PC-3 (cell line): ENCODE data around the gene COL10A1.

Source experiments
- EZH2 ChIP-seq: fragments of 300-600 bp; sonication (generic); IDR thresholded peaks from one replicate; pipeline ENCODE4 v1.6.1; 2017; ENCODE audit warnings: antibody characterized with exemption, mild to moderate bottlenecking, low read length; ENCODE audit not compliant: unreplicated experiment
- EZH2phosphoT487 ChIP-seq: fragments of 300-600 bp; sonication (generic); IDR thresholded peaks from 2 replicates; pipeline ENCODE4 v1.6.1; 2018; ENCODE audit warnings: mild to moderate bottlenecking, antibody characterized with exemption, low read length, borderline replicate concordance
- TF ChIP-seq, protein P1 (sequence below): fragments of 300-600 bp; sonication (generic); conservative IDR thresholded peaks from 2 replicates; pipeline ENCODE4 v1.5.1; 2017; ENCODE audit warnings: antibody characterized with exemption, low read depth, mild to moderate bottlenecking, low read length

DNA sequence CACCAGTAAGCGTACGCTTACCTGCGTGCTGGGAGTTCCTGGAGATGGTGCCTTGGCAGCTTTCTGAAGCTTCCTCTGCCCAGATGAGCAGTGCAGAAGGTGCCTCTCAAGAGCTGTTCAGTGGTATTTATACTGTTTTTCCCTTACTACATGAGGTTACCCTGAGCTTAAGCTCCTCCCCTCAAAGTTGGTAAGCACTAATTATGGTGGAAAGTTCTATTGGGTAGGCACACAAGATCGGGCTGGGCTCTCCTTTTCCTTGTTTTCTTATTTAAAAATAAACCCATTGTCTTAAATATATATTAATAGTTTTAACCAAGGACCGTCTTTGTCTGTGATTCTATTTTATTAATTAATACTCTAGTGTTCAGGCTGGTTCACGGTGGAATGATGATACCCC lies at the start of gene COL10A1:
- TF ChIP-seq, protein P1, sequence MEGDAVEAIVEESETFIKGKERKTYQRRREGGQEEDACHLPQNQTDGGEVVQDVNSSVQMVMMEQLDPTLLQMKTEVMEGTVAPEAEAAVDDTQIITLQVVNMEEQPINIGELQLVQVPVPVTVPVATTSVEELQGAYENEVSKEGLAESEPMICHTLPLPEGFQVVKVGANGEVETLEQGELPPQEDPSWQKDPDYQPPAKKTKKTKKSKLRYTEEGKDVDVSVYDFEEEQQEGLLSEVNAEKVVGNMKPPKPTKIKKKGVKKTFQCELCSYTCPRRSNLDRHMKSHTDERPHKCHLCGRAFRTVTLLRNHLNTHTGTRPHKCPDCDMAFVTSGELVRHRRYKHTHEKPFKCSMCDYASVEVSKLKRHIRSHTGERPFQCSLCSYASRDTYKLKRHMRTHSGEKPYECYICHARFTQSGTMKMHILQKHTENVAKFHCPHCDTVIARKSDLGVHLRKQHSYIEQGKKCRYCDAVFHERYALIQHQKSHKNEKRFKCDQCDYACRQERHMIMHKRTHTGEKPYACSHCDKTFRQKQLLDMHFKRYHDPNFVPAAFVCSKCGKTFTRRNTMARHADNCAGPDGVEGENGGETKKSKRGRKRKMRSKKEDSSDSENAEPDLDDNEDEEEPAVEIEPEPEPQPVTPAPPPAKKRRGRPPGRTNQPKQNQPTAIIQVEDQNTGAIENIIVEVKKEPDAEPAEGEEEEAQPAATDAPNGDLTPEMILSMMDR = no peak
- TF ChIP-seq EZH2 = no peak
- TF ChIP-seq EZH2phosphoT487 = no peak
